GM20431 (cell line): Measurements from ENCODE around the gene C16orf95.
"Not testable (repeated sequence)": the region's sequence is repeated elsewhere in the genome, so short reads cannot be mapped to it uniquely, and the experiment has no call there.

Experiments used
- in situ Hi-C: fragments of 300-500 bp; cut with MseI, MboI; formaldehyde crosslinking; loops from one replicate; pipeline ENCODE4 v1.15.0; 2020; ENCODE audit warnings: low sequenced_read_pairs; ENCODE audit not compliant: unreplicated experiment

Gene C16orf95

GRCh38 chr16:87316923-87317749 is at the start of gene C16orf95:
TSS of gene C16orf95 (minus strand) at chr16:87317392. CDS start at chr16:87317242, 150 bp downstream.
- in situ Hi-C loops = no loop called here

- in situ Hi-C loops = no loop called here
Observed at GRCh38 chr16:87366930-87367329, 49.7 kb upstream of the C16orf95 start.

GRCh38 chr16:87366288-87366687 is 49.1 kb upstream of the C16orf95 start:
- in situ Hi-C loops = no loop called here

GRCh38 chr16:87365021-87365713 is 48.0 kb upstream of the C16orf95 start:
- in situ Hi-C loops = no loop called here

- in situ Hi-C loops = no loop called here
Observed at GRCh38 chr16:87363771-87364455, 46.7 kb upstream of the C16orf95 start.

GRCh38 chr16:87362828-87363559 is 45.8 kb upstream of the C16orf95 start:
- in situ Hi-C loops = not testable (repeated sequence)

GRCh38 chr16:87361916-87362619 is 44.9 kb upstream of the C16orf95 start:
- in situ Hi-C loops = no loop called here

GRCh38 chr16:87360862-87361610 is 43.8 kb upstream of the C16orf95 start:
- in situ Hi-C loops = no loop called here

GRCh38 chr16:87359121-87359520 is 41.9 kb upstream of the C16orf95 start:
- in situ Hi-C loops = no loop called here

- in situ Hi-C loops = no loop called here
Observed at GRCh38 chr16:87358696-87359095, 41.5 kb upstream of the C16orf95 start.

- in situ Hi-C loops = no loop called here
Observed at GRCh38 chr16:87358250-87358649, 41.1 kb upstream of the C16orf95 start.

GRCh38 chr16:87356491-87356853 is 39.3 kb upstream of the C16orf95 start:
- in situ Hi-C loops = no loop called here

- in situ Hi-C loops = no loop called here
Observed at GRCh38 chr16:87353613-87354012, 36.4 kb upstream of the C16orf95 start.

- in situ Hi-C loops = no loop called here
Observed at GRCh38 chr16:87352818-87353217, 35.6 kb upstream of the C16orf95 start.

- in situ Hi-C loops = no loop called here
Observed at GRCh38 chr16:87351320-87351698, 34.1 kb upstream of the C16orf95 start.

- in situ Hi-C loops = no loop called here
Observed at GRCh38 chr16:87350681-87351319, 33.6 kb upstream of the C16orf95 start.

- in situ Hi-C loops = no loop called here
Observed at GRCh38 chr16:87350031-87350430, 32.8 kb upstream of the C16orf95 start.

- in situ Hi-C loops = no loop called here
Observed at GRCh38 chr16:87348616-87349157, 31.5 kb upstream of the C16orf95 start.
